ENCODE results near the gene TMEM229B.

GRCh38 chr14:67421356-67422224 is 66.9 kb downstream of the TMEM229B start:
- TF ChIP-seq CTCF (IDR thresholded peaks at IDR 0.05; ENCODE audit: borderline replicate concordance, extremely low read depth, low read length, poor library complexity, severe bottlenecking): no peak
- no peak for TF ChIP-seq EZH2 (IDR thresholded peaks at IDR 0.05; ENCODE audit: borderline replicate concordance, low read depth, low read length, severe bottlenecking)

All from DND-41 (cell line).